GM23338 (cell line): Measurements from ENCODE around the gene DIP2B. TPM values are rescaled to one million over a fixed set of nuclear protein-coding genes. Genes with fewer than 3 reads are reported as not detected.

ENCODE experiments used
- ATAC-seq: fragments of 200-7000 bp; cut with Tn5 transposase; 3 replicates; pipeline ENCODE4 v1.9.1; 2020
- DNase-seq: peaks from one replicate; pipeline ENCODE4 v3.0.0-alpha.2; 2015; ENCODE audit warnings: low spot score
- H2AFZ ChIP-seq: fragments of 200-600 bp; sonication (generic); 2 replicates; pipeline ENCODE4 v1.8.0; 2016; ENCODE audit warnings: antibody characterized with exemption, mild to moderate bottlenecking, moderate library complexity
- H3F3A ChIP-seq: fragments of 200-600 bp; sonication (generic); replicated peaks from 2 replicates; pipeline ENCODE4 v1.8.0; 2017; ENCODE audit warnings: antibody characterized with exemption, mixed run types, low read depth
- H3K27ac ChIP-seq: fragments of 200-600 bp; sonication (generic); 2 replicates; pipeline ENCODE4 v1.6.1; 2016; ENCODE audit warnings: low read depth
- H3K27me3 ChIP-seq: fragments of 200-600 bp; sonication (generic); 2 replicates; pipeline ENCODE4 v1.8.0; 2016; ENCODE audit warnings: mild to moderate bottlenecking, mixed run types, moderate library complexity; ENCODE audit not compliant: insufficient read depth
- H3K36me3 ChIP-seq: fragments of 200-600 bp; sonication (generic); 2 replicates; pipeline ENCODE4 v1.8.0; 2016; ENCODE audit warnings: mild to moderate bottlenecking; ENCODE audit not compliant: insufficient read depth
- H3K4me1 ChIP-seq: fragments of 200-600 bp; sonication (generic); 2 replicates; pipeline ENCODE4 v1.8.0; 2016; ENCODE audit warnings: mild to moderate bottlenecking, moderate library complexity; ENCODE audit not compliant: insufficient read depth
- H3K4me2 ChIP-seq: fragments of 200-600 bp; sonication (generic); 2 replicates; pipeline ENCODE4 v1.7.1; 2017; ENCODE audit warnings: mixed run types
- H3K4me3 ChIP-seq: fragments of 200-600 bp; sonication (generic); 2 replicates; pipeline ENCODE4 v1.6.1; 2016; ENCODE audit warnings: mixed run types
- H3K79me2 ChIP-seq: fragments of 200-600 bp; sonication (generic); replicated peaks from 2 replicates; pipeline ENCODE4 v1.8.0; 2017; ENCODE audit warnings: mild to moderate bottlenecking; ENCODE audit not compliant: insufficient read depth
- H3K9me2 ChIP-seq: fragments of 200-600 bp; sonication (generic); 2 replicates; pipeline ENCODE4 v1.8.0; 2017; ENCODE audit not compliant: insufficient read depth
- H4K20me1 ChIP-seq: fragments of 200-600 bp; sonication (generic); replicated peaks from 2 replicates; pipeline ENCODE4 v1.8.0; 2017; ENCODE audit warnings: mild to moderate bottlenecking; ENCODE audit not compliant: insufficient read depth
- H3K27ac Mint-ChIP-seq: 2 replicates; pipeline ENCODE4 v1.8.0; 2020; ENCODE audit warnings: inconsistent platforms, mild to moderate bottlenecking, moderate library complexity, mixed read lengths
- H3K27me3 Mint-ChIP-seq: 3 replicates; pipeline ENCODE4 v1.8.0; 2022; ENCODE audit warnings: low read depth, mild to moderate bottlenecking, moderate library complexity, mixed read lengths, inconsistent platforms; ENCODE audit not compliant: insufficient read depth, poor library complexity
- H3K36me3 Mint-ChIP-seq: 3 replicates; pipeline ENCODE4 v1.8.0; 2021; ENCODE audit warnings: low read depth, mild to moderate bottlenecking, inconsistent platforms, moderate library complexity, mixed read lengths
- H3K4me1 Mint-ChIP-seq: 3 replicates; pipeline ENCODE4 v1.8.0; 2020; ENCODE audit warnings: mild to moderate bottlenecking, inconsistent platforms, mixed read lengths
- H3K4me3 Mint-ChIP-seq: 3 replicates; pipeline ENCODE4 v1.8.0; 2021; ENCODE audit warnings: moderate library complexity, mild to moderate bottlenecking, inconsistent platforms, mixed read lengths
- H3K9me3 Mint-ChIP-seq: 3 replicates; pipeline ENCODE4 v1.8.0; 2020; ENCODE audit warnings: moderate library complexity, mild to moderate bottlenecking, inconsistent platforms, mixed read lengths
- CREB1 ChIP-seq: fragments of 250-450 bp; sonication (Bioruptor Pico); IDR thresholded peaks from 2 replicates; pipeline ENCODE4 v1.5.0; 2020; ENCODE audit warnings: low read depth, mild to moderate bottlenecking, moderate library complexity
- EZH2 ChIP-seq: fragments of 200-600 bp; sonication (generic); IDR thresholded peaks from one replicate; pipeline ENCODE4 v1.8.0; 2017; ENCODE audit warnings: antibody characterized with exemption, mild to moderate bottlenecking, low read depth; ENCODE audit not compliant: unreplicated experiment
- ZNF331 ChIP-seq: fragments of 250-450 bp; sonication (Bioruptor Pico); IDR thresholded peaks from 2 replicates; pipeline ENCODE4 v1.5.0; 2020; ENCODE audit warnings: low read depth, mild to moderate bottlenecking, moderate library complexity
- polyA plus RNA-seq: library from polyadenylated mRNA; unstranded; fragments of >200 nt; fragmentation: Nextera tagmentation; extraction: Ambion mirVana; gene quantifications from 2 replicates; pipeline ENCODE4 v1.2.1, GENCODE V29; 2016
- total RNA-seq: library from RNA; depleted of rRNA; stranded (reverse); fragments of >200 nt; shearing (Covaris generic); gene quantifications from 2 replicates; pipeline ENCODE4 v1.2.3, GENCODE V29; 2014
- TF ChIP-seq, protein P1 (sequence below), 2 experiments: fragments of 200-600 bp in 1 of 2; sonication (generic) in 1 of 2; conservative IDR thresholded peaks; 2 replicates each; pipeline versions ENCODE4 v1.5.1 to v1.6.1; 2016 to 2017; ENCODE audit warnings: antibody characterized with exemption in 2 of 2, low read depth in 2 of 2, mild to moderate bottlenecking in 2 of 2, moderate library complexity in 1 of 2
- TF ChIP-seq, protein P2 (sequence below): IDR thresholded peaks from 2 replicates; pipeline ENCODE4 v1.6.1; 2016; ENCODE audit warnings: antibody characterized with exemption
- TF ChIP-seq, protein P3 (sequence below): fragments of 250-450 bp; sonication (Bioruptor Pico); IDR thresholded peaks from 2 replicates; pipeline ENCODE4 v1.5.0; 2020; ENCODE audit warnings: mild to moderate bottlenecking, moderate library complexity

The DIP2B gene
- total and polyA plus RNA-seq, 2 experiments from 2014 or later = 8.0 to 36.4 TPM

DNA sequence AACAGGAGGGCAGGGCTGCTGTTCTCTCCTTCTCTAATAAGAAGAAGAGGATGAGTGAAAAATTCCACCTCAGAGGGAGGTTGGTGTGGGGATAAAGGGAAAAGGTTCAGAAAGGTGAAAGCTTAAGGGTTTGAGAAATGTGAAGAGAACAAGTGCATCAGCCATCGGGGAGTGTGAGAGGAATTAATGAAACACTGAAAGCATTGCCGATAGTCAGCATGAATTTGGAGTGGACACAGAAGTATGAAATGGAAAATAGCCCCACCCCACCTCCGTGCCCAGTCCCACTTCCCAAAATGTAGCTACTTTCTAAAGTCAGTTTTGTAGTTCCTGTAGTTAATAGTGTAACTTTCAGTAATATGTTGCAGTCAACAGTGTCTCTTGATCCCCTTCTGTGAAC, 33.4 kb downstream of the DIP2B start:
- TF ChIP-seq ZNF331 (no peak), CREB1 (no peak), EZH2 (no peak)
- TF ChIP-seq, protein P1, sequence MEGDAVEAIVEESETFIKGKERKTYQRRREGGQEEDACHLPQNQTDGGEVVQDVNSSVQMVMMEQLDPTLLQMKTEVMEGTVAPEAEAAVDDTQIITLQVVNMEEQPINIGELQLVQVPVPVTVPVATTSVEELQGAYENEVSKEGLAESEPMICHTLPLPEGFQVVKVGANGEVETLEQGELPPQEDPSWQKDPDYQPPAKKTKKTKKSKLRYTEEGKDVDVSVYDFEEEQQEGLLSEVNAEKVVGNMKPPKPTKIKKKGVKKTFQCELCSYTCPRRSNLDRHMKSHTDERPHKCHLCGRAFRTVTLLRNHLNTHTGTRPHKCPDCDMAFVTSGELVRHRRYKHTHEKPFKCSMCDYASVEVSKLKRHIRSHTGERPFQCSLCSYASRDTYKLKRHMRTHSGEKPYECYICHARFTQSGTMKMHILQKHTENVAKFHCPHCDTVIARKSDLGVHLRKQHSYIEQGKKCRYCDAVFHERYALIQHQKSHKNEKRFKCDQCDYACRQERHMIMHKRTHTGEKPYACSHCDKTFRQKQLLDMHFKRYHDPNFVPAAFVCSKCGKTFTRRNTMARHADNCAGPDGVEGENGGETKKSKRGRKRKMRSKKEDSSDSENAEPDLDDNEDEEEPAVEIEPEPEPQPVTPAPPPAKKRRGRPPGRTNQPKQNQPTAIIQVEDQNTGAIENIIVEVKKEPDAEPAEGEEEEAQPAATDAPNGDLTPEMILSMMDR (conservative IDR thresholded peaks at IDR 0.05; ENCODE audit: low read depth in 2 of 2) = no peak
- TF ChIP-seq, protein P2, sequence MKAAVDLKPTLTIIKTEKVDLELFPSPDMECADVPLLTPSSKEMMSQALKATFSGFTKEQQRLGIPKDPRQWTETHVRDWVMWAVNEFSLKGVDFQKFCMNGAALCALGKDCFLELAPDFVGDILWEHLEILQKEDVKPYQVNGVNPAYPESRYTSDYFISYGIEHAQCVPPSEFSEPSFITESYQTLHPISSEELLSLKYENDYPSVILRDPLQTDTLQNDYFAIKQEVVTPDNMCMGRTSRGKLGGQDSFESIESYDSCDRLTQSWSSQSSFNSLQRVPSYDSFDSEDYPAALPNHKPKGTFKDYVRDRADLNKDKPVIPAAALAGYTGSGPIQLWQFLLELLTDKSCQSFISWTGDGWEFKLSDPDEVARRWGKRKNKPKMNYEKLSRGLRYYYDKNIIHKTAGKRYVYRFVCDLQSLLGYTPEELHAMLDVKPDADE = no peak
- TF ChIP-seq, protein P3, sequence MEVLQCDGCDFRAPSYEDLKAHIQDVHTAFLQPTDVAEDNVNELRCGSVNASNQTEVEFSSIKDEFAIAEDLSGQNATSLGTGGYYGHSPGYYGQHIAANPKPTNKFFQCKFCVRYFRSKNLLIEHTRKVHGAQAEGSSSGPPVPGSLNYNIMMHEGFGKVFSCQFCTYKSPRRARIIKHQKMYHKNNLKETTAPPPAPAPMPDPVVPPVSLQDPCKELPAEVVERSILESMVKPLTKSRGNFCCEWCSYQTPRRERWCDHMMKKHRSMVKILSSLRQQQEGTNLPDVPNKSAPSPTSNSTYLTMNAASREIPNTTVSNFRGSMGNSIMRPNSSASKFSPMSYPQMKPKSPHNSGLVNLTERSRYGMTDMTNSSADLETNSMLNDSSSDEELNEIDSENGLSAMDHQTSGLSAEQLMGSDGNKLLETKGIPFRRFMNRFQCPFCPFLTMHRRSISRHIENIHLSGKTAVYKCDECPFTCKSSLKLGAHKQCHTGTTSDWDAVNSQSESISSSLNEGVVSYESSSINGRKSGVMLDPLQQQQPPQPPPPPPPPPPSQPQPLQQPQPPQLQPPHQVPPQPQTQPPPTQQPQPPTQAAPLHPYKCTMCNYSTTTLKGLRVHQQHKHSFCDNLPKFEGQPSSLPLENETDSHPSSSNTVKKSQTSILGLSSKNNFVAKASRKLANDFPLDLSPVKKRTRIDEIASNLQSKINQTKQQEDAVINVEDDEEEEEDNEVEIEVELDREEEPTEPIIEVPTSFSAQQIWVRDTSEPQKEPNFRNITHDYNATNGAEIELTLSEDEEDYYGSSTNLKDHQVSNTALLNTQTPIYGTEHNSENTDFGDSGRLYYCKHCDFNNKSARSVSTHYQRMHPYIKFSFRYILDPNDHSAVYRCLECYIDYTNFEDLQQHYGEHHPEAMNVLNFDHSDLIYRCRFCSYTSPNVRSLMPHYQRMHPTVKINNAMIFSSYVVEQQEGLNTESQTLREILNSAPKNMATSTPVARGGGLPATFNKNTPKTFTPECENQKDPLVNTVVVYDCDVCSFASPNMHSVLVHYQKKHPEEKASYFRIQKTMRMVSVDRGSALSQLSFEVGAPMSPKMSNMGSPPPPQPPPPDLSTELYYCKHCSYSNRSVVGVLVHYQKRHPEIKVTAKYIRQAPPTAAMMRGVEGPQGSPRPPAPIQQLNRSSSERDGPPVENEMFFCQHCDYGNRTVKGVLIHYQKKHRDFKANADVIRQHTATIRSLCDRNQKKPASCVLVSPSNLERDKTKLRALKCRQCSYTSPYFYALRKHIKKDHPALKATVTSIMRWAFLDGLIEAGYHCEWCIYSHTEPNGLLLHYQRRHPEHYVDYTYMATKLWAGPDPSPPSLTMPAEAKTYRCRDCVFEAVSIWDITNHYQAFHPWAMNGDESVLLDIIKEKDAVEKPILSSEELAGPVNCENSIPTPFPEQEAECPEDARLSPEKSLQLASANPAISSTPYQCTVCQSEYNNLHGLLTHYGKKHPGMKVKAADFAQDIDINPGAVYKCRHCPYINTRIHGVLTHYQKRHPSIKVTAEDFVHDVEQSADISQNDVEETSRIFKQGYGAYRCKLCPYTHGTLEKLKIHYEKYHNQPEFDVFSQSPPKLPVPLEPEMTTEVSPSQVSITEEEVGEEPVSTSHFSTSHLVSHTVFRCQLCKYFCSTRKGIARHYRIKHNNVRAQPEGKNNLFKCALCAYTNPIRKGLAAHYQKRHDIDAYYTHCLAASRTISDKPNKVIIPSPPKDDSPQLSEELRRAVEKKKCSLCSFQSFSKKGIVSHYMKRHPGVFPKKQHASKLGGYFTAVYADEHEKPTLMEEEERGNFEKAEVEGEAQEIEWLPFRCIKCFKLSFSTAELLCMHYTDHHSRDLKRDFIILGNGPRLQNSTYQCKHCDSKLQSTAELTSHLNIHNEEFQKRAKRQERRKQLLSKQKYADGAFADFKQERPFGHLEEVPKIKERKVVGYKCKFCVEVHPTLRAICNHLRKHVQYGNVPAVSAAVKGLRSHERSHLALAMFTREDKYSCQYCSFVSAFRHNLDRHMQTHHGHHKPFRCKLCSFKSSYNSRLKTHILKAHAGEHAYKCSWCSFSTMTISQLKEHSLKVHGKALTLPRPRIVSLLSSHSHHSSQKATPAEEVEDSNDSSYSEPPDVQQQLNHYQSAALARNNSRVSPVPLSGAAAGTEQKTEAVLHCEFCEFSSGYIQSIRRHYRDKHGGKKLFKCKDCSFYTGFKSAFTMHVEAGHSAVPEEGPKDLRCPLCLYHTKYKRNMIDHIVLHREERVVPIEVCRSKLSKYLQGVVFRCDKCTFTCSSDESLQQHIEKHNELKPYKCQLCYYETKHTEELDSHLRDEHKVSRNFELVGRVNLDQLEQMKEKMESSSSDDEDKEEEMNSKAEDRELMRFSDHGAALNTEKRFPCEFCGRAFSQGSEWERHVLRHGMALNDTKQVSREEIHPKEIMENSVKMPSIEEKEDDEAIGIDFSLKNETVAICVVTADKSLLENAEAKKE = no peak
- peak overlapping the region; percentile 76 for H3K27ac ChIP-seq
- Mint-ChIP-seq H3K27me3 (peaks cover 4% of the 10 kb centered on the region), H3K27ac (peak overlapping the region; percentile 63), H3K4me1 (peaks cover 21% of the 10 kb centered on the region), H3K9me3 (no peaks in the 10 kb centered on the region), H3K36me3 (no peaks in the 10 kb centered on the region), H3K4me3 (no peak overlapping the region)
- H3K79me2 ChIP-seq = peaks cover 83% of the 10 kb centered on the region
- H3F3A ChIP-seq = no peaks in the 10 kb centered on the region
- H3K4me2 ChIP-seq = peak overlapping the region; percentile 39; the same call in 1 of the 2 replicates
- peaks cover 39% of the 10 kb centered on the region for H3K4me1 ChIP-seq
- no peak for DNase-seq
- H2AFZ ChIP-seq = no peak overlapping the region
- H3K27me3 ChIP-seq = no peaks in the 10 kb centered on the region
- no peaks in the 10 kb centered on the region for H3K36me3 ChIP-seq
- peaks cover 2% of the 10 kb centered on the region; the same call in 1 of the 2 replicates for H4K20me1 ChIP-seq
- ATAC-seq = no peak
- no peak overlapping the region for H3K4me3 ChIP-seq
- no peaks in the 10 kb centered on the region for H3K9me2 ChIP-seq
